K562 (cell line): Measurements from ENCODE around the gene RGR. TPM values are rescaled to one million over a fixed set of nuclear protein-coding genes. Genes with fewer than 3 reads are reported as not detected.

ENCODE experiments used
- CEBPB ChIP-seq: fragments of 450-650 bp; IDR thresholded peaks from 2 replicates; pipeline ENCODE4 v1.6.1; 2016; ENCODE audit warnings: missing genetic modification characterization, missing compliant biosample characterization
- ETS2 ChIP-seq: IDR thresholded peaks from 2 replicates; pipeline ENCODE4 v1.6.1; 2016; ENCODE audit warnings: borderline replicate concordance, missing genetic modification characterization, mild to moderate bottlenecking, moderate library complexity, missing compliant biosample characterization; ENCODE audit not compliant: poor library complexity, severe bottlenecking
- ETV5 ChIP-seq: sonication (generic); formaldehyde crosslinking; IDR thresholded peaks from 2 replicates; pipeline ENCODE4 v1.4.0; 2020; ENCODE audit warnings: low read depth, mild to moderate bottlenecking, missing genetic modification reagents
- IFI16 ChIP-seq: fragments of 250-450 bp; sonication (Bioruptor Pico); IDR thresholded peaks from 2 replicates; pipeline ENCODE4 v2.1.2; 2022; ENCODE audit warnings: mild to moderate bottlenecking, inconsistent platforms
- JUND ChIP-seq, 2 experiments: IDR thresholded peaks; 2 replicates in 1 of 2; 3 replicates in 1 of 2; pipeline ENCODE4 v1.6.1; 2011; ENCODE audit warnings: borderline replicate concordance in 2 of 2, low read depth in 2 of 2, low read length in 2 of 2, improper control_type of control experiment in 1 of 2, missing biosample characterization in 1 of 2, missing genetic modification characterization in 1 of 2, missing genetic modification reagents in 1 of 2
- KDM2B ChIP-seq: fragments of 250-450 bp; sonication (Bioruptor Pico); IDR thresholded peaks from 2 replicates; pipeline ENCODE4 v1.8.0; 2021; ENCODE audit warnings: mild to moderate bottlenecking, moderate library complexity
- L3MBTL2 ChIP-seq: fragments of 450-650 bp; IDR thresholded peaks from 2 replicates; pipeline ENCODE4 v1.6.1; 2016; ENCODE audit warnings: mild to moderate bottlenecking, moderate library complexity
- OTX1 ChIP-seq: fragments of 450-650 bp; formaldehyde crosslinking; IDR thresholded peaks from 2 replicates; pipeline ENCODE4 v1.4.0; 2022; ENCODE audit warnings: mild to moderate bottlenecking
- PCBP1 ChIP-seq: fragments of 200-400 bp; formaldehyde crosslinking; IDR thresholded peaks from 2 replicates; pipeline ENCODE4 v1.6.1; 2018; ENCODE audit warnings: mild to moderate bottlenecking, low read depth, low read length; ENCODE audit not compliant: poor library complexity, severe bottlenecking
- PHF21A ChIP-seq: fragments of 450-650 bp; IDR thresholded peaks from 2 replicates; pipeline ENCODE4 v1.6.1; 2017; ENCODE audit warnings: low read depth, borderline replicate concordance
- PHF8 ChIP-seq: fragments of 200-600 bp; sonication (generic); IDR thresholded peaks from 2 replicates; pipeline ENCODE4 v1.6.1; 2012; ENCODE audit warnings: mixed run types, mild to moderate bottlenecking, inconsistent platforms, low read length, moderate library complexity, borderline replicate concordance
- SIN3A ChIP-seq, 2 experiments: fragments of 150-350 bp in 1 of 2; IDR thresholded peaks; 2 replicates each; pipeline ENCODE4 v1.6.1; 2011 to 2016; ENCODE audit warnings: borderline replicate concordance in 2 of 2, low read depth in 2 of 2, low read length in 2 of 2, mild to moderate bottlenecking in 2 of 2, moderate library complexity in 2 of 2; ENCODE audit not compliant: control insufficient read depth in 1 of 2
- SMAD1 ChIP-seq: fragments of 150-350 bp; IDR thresholded peaks from 2 replicates; pipeline ENCODE4 v1.6.1; 2014; ENCODE audit warnings: low read length, low read depth; ENCODE audit not compliant: partially characterized antibody
- SMC3 ChIP-seq: conservative IDR thresholded peaks from 2 replicates; pipeline ENCODE4 v1.6.1; 2011; ENCODE audit warnings: low read depth, low read length, improper control_type of control experiment; ENCODE audit not compliant: insufficient read depth
- ZNF785 ChIP-seq: fragments of 250-450 bp; sonication (Bioruptor Pico); IDR thresholded peaks from 2 replicates; pipeline ENCODE4 v1.4.0; 2020; ENCODE audit warnings: mild to moderate bottlenecking
- polyA plus RNA-seq, 8 experiments: library from polyadenylated mRNA; depleted of rRNA in 4 of 8; stranded (reverse) in 5 of 8; unstranded in 3 of 8; fragments of >200 nt; fragmentation: Nextera tagmentation in 2 of 8; fragmentation: Illumina TruSeq in 1 of 8; extraction: Ambion mirVana in 2 of 8; extraction: Trizol in 1 of 8; gene quantifications; 2 replicates each; pipeline versions ENCODE4 v1.2.1 to v1.2.3, GENCODE V29; 2011 to 2014; ENCODE audit warnings: inconsistent platforms in 1 of 8, missing spikeins in 1 of 8
- total RNA-seq, 7 experiments: library from RNA; depleted of rRNA in 6 of 7; stranded (reverse); fragments of >200 nt in 6 of 7; fragmentation: Illumina TruSeq in 2 of 7; extraction: Trizol in 2 of 7; gene quantifications; 2 replicates each; pipeline versions ENCODE4 v1.2.1 to v1.2.3, GENCODE V29; 2011 to 2021; ENCODE audit warnings: low replicate concordance in 1 of 7
- TF ChIP-seq, protein P1 (sequence below): fragments of 250-450 bp; sonication (Bioruptor Pico); IDR thresholded peaks from 2 replicates; pipeline ENCODE4 v1.5.0; 2021; ENCODE audit warnings: mild to moderate bottlenecking, moderate library complexity
- TF ChIP-seq, protein P2 (sequence below): sonication (generic); formaldehyde crosslinking; IDR thresholded peaks from 2 replicates; pipeline ENCODE4 v1.8.1; 2022; ENCODE audit warnings: missing genetic modification reagents
- TF ChIP-seq, protein P3 (sequence below): IDR thresholded peaks from 3 replicates; pipeline ENCODE4 v1.6.1; 2011; ENCODE audit warnings: borderline replicate concordance, mild to moderate bottlenecking, moderate library complexity; ENCODE audit not compliant: insufficient read length; ENCODE audit errors: extremely low read depth
- TF ChIP-seq, protein P4 (sequence below): sonication (generic); formaldehyde crosslinking; IDR thresholded peaks from 2 replicates; pipeline ENCODE4 v1.8.0; 2022; ENCODE audit warnings: mild to moderate bottlenecking, missing genetic modification reagents

Gene RGR
- total and polyA plus RNA-seq, 9 of the 15 experiments (the other 6 are each of a cell fraction or from before 2014, with no cell fraction given): not detected

DNA sequence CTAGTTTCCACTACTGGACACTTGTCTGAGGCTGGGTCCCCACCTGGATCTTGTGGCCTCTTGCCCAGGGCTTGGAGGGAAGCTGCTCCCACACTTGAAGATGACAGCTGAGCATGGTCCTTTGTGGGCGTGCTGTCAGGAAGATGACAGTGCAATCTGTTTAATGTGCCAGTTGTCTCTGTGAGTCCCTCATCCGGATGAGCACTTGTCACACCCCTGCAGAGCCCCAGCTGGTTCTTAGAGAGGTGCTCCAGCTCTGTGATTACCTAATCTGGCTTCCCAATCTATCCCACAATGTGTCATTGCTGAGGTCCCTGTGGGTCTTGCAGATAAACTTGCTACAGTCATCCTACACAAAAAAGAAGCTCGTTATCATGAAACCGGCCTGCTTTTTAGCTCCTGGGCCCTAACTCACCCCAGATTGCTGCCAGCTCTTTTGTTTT lies 48.7 kb downstream of the RGR start (continued):
- TF ChIP-seq SMC3 (no peak), PHF8 (no peak), SMAD1 (peak; percentile 93), SIN3A (IDR thresholded peaks at IDR 0.05; ENCODE audit: borderline replicate concordance in 2 of 2, control insufficient read depth in 1 of 2, low read depth in 2 of 2, low read length in 2 of 2) (peak; percentile 35 to 74; a peak in 1 of 4 replicates), IFI16 (CRISPR knock-in tag) (no peak), PCBP1 (no peak), PHF21A (peak; percentile 73; the same call in 1 of the 2 replicates), CEBPB (peak; percentile 76), KDM2B (CRISPR knock-in tag) (no peak), ZNF785 (CRISPR knock-in tag) (no peak), JUND (IDR thresholded peaks at IDR 0.05; ENCODE audit: borderline replicate concordance, low read depth, low read length) (peak; percentile 99), JUND (tag; IDR thresholded peaks at IDR 0.05; ENCODE audit: borderline replicate concordance, low read depth, low read length) (peak; percentile 98; the same call in 2 of the 3 replicates), ETV5 (peak; percentile 93), ETS2 (tag) (no peak), OTX1 (CRISPR knock-in tag) (peak; percentile 80; the same call in 1 of the 2 replicates), L3MBTL2 (peak; percentile 69)
- TF ChIP-seq, protein P1, sequence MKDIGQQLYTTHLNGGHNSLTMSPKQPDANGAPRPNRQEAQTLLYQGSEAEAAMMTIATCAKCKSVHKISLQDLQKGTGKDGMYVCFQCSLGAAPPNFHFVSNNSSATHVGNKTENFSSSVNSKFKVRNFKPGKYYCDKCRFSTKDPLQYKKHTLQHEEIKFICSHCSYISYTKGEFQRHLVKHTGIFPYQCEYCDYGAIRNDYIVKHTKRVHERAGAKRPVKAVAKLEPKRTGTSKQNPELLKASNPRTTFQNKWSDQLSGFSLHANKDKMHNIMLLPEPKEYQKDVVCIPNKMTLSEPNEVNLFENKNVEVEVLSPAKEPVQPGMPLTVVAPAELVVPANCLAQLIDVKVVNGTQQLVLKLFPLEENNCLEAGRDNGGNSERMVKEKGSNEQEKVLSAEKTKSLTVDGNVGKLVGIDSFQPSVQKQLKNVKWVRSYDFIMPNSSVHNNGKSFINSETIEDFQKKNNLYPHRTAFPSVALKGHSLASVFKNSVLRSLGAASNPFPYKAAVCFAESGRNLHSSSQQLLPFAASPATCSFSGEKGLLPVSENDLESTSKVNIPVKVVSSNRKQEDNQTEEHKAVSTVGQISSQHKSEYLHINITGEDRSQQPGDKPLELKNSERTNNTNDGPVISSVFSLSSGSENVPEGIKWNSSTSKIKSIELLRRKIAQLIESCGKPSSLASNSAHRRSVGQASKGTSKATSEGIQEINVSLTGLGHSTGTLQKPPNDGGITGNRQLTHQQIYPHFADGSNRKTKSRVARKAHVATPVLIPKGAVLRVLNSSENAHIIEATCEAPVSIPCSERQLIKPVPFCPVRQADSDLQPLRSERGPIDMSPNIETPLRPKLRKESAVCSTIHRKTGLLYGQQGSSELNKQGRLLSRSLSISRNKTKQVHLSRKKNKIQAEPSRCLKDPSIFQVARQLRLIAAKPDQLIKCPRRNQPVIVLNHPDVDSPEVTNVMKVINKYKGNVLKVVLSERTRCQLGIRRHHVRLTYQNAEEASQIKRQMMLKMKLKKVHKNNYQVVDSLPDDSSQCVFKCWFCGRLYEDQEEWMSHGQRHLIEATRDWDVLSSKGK (CRISPR knock-in tag): no peak
- TF ChIP-seq, protein P2, sequence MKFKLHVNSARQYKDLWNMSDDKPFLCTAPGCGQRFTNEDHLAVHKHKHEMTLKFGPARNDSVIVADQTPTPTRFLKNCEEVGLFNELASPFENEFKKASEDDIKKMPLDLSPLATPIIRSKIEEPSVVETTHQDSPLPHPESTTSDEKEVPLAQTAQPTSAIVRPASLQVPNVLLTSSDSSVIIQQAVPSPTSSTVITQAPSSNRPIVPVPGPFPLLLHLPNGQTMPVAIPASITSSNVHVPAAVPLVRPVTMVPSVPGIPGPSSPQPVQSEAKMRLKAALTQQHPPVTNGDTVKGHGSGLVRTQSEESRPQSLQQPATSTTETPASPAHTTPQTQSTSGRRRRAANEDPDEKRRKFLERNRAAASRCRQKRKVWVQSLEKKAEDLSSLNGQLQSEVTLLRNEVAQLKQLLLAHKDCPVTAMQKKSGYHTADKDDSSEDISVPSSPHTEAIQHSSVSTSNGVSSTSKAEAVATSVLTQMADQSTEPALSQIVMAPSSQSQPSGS (CRISPR knock-in tag): no peak
- TF ChIP-seq, protein P3, sequence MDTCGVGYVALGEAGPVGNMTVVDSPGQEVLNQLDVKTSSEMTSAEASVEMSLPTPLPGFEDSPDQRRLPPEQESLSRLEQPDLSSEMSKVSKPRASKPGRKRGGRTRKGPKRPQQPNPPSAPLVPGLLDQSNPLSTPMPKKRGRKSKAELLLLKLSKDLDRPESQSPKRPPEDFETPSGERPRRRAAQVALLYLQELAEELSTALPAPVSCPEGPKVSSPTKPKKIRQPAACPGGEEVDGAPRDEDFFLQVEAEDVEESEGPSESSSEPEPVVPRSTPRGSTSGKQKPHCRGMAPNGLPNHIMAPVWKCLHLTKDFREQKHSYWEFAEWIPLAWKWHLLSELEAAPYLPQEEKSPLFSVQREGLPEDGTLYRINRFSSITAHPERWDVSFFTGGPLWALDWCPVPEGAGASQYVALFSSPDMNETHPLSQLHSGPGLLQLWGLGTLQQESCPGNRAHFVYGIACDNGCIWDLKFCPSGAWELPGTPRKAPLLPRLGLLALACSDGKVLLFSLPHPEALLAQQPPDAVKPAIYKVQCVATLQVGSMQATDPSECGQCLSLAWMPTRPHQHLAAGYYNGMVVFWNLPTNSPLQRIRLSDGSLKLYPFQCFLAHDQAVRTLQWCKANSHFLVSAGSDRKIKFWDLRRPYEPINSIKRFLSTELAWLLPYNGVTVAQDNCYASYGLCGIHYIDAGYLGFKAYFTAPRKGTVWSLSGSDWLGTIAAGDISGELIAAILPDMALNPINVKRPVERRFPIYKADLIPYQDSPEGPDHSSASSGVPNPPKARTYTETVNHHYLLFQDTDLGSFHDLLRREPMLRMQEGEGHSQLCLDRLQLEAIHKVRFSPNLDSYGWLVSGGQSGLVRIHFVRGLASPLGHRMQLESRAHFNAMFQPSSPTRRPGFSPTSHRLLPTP: no peak
- TF ChIP-seq, protein P4, sequence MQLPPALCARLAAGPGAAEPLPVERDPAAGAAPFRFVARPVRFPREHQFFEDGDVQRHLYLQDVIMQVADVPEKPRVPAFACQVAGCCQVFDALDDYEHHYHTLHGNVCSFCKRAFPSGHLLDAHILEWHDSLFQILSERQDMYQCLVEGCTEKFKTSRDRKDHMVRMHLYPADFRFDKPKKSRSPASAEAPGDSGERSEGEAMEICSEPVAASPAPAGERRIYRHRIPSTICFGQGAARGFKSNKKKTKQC: no peak
